KMS-11 (cell line): ENCODE data around the gene ASCC3.

Source experiments
- H2AFZ ChIP-seq: fragments of 200-600 bp; sonication (generic); 2 replicates; pipeline ENCODE4 v1.6.1; 2016; ENCODE audit warnings: antibody characterized with exemption, mixed run types, low read depth
- H3K27ac ChIP-seq: fragments of 200-600 bp; sonication (generic); 2 replicates; pipeline ENCODE4 v1.6.1; 2016; ENCODE audit warnings: mild to moderate bottlenecking, mixed run types
- H3K27me3 ChIP-seq: fragments of 200-600 bp; sonication (generic); 2 replicates; pipeline ENCODE4 v1.6.1; 2017; ENCODE audit warnings: mild to moderate bottlenecking, low read depth, mixed run types, moderate library complexity; ENCODE audit not compliant: insufficient read depth
- H3K36me3 ChIP-seq: fragments of 200-600 bp; sonication (generic); 2 replicates; pipeline ENCODE4 v1.6.1; 2017; ENCODE audit warnings: mild to moderate bottlenecking, mixed run types; ENCODE audit not compliant: insufficient read depth
- H3K4me1 ChIP-seq: fragments of 200-600 bp; sonication (generic); 2 replicates; pipeline ENCODE4 v1.6.1; 2016; ENCODE audit warnings: mild to moderate bottlenecking, low read depth, mixed run types; ENCODE audit not compliant: poor library complexity, severe bottlenecking
- H3K4me2 ChIP-seq: fragments of 200-600 bp; sonication (generic); 2 replicates; pipeline ENCODE4 v1.7.0; 2016; ENCODE audit warnings: mild to moderate bottlenecking, mixed run types
- H3K4me3 ChIP-seq: fragments of 200-600 bp; sonication (generic); IDR thresholded peaks from 2 replicates; pipeline ENCODE4 v1.6.1; 2017; ENCODE audit warnings: low read depth, low read length, mixed read lengths; ENCODE audit not compliant: insufficient read depth
- H3K79me2 ChIP-seq: fragments of 200-600 bp; sonication (generic); 2 replicates; pipeline ENCODE4 v1.6.1; 2016; ENCODE audit warnings: low read depth, mixed run types; ENCODE audit not compliant: insufficient read depth
- H3K9ac ChIP-seq: fragments of 200-600 bp; sonication (generic); 2 replicates; pipeline ENCODE4 v1.6.1; 2016; ENCODE audit warnings: mild to moderate bottlenecking, mixed run types
- H4K20me1 ChIP-seq: fragments of 200-600 bp; sonication (generic); 2 replicates; pipeline ENCODE4 v1.6.1; 2016; ENCODE audit warnings: mild to moderate bottlenecking, mixed run types; ENCODE audit not compliant: insufficient read depth
- CTCF ChIP-seq: fragments of 200-600 bp; sonication (generic); conservative IDR thresholded peaks from 2 replicates; pipeline ENCODE4 v1.6.1; 2017; ENCODE audit warnings: low read depth, mild to moderate bottlenecking, antibody characterized with exemption, low read length, moderate library complexity, mixed read lengths

Gene ASCC3

GRCh38 chr6:100695445-100695844, 185.7 kb downstream of the ASCC3 start:
- no peaks in the 10 kb centered on the region for H3K27me3 ChIP-seq
- no peaks in the 10 kb centered on the region for H3K36me3 ChIP-seq
- H2AFZ ChIP-seq: no peak overlapping the region
- H3K27ac ChIP-seq: no peak overlapping the region
- no peak overlapping the region for H3K9ac ChIP-seq
- no peaks in the 10 kb centered on the region for H3K79me2 ChIP-seq
- no peaks in the 10 kb centered on the region for H3K4me1 ChIP-seq
- no peak for TF ChIP-seq CTCF
- no peaks in the 10 kb centered on the region for H4K20me1 ChIP-seq
- H3K4me2 ChIP-seq: no peak overlapping the region
- no peak overlapping the region for H3K4me3 ChIP-seq

- H3K9ac ChIP-seq: no peak overlapping the region
- H2AFZ ChIP-seq: no peak overlapping the region
- H4K20me1 ChIP-seq: no peaks in the 10 kb centered on the region
- H3K4me1 ChIP-seq: no peaks in the 10 kb centered on the region
- H3K36me3 ChIP-seq: no peaks in the 10 kb centered on the region
- H3K79me2 ChIP-seq: no peaks in the 10 kb centered on the region
- H3K4me3 ChIP-seq: no peak overlapping the region
- H3K27ac ChIP-seq: no peak overlapping the region
- no peak overlapping the region for H3K4me2 ChIP-seq
- no peaks in the 10 kb centered on the region for H3K27me3 ChIP-seq
- no peak for TF ChIP-seq CTCF
Observed at GRCh38 chr6:100693249-100693927, 187.7 kb downstream of the ASCC3 start.

- no peaks in the 10 kb centered on the region for H3K4me1 ChIP-seq
- no peaks in the 10 kb centered on the region for H4K20me1 ChIP-seq
- H3K79me2 ChIP-seq: no peaks in the 10 kb centered on the region
- H3K4me3 ChIP-seq: no peak overlapping the region
- no peak overlapping the region for H2AFZ ChIP-seq
- no peak overlapping the region for H3K27ac ChIP-seq
- no peak for TF ChIP-seq CTCF
- no peak overlapping the region for H3K9ac ChIP-seq
- H3K4me2 ChIP-seq: no peak overlapping the region
- no peaks in the 10 kb centered on the region for H3K27me3 ChIP-seq
- no peaks in the 10 kb centered on the region for H3K36me3 ChIP-seq
Observed at GRCh38 chr6:100691972-100692371, 189.2 kb downstream of the ASCC3 start.

GRCh38 chr6:100686216-100686615, 194.9 kb downstream of the ASCC3 start:
- H3K79me2 ChIP-seq: no peaks in the 10 kb centered on the region
- TF ChIP-seq CTCF: no peak
- no peaks in the 10 kb centered on the region for H3K27me3 ChIP-seq
- H3K4me2 ChIP-seq: no peak overlapping the region
- no peaks in the 10 kb centered on the region for H3K4me1 ChIP-seq
- H2AFZ ChIP-seq: no peak overlapping the region
- H3K4me3 ChIP-seq: no peak overlapping the region
- H3K36me3 ChIP-seq: no peaks in the 10 kb centered on the region
- H3K27ac ChIP-seq: no peak overlapping the region
- H3K9ac ChIP-seq: no peak overlapping the region
- H4K20me1 ChIP-seq: no peaks in the 10 kb centered on the region
